RWPE2 (cell line): ENCODE measurements around the gene PNPO.
A peak's percentile ranks its signal among the peaks of the same experiment; 100 is the strongest.

Source experiments
- ATAC-seq: fragments of 200-7000 bp; cut with Tn5 transposase; 3 replicates; pipeline ENCODE4 v1.9.1; 2021; ENCODE audit warnings: low read depth
- DNase-seq: peaks from one replicate; pipeline ENCODE4 v3.0.0-alpha.2; 2020; ENCODE audit warnings: low spot score
- H3K27ac ChIP-seq: fragments of 450-650 bp; 2 replicates; pipeline ENCODE4 v1.5.1; 2017; ENCODE audit warnings: mild to moderate bottlenecking; ENCODE audit not compliant: poor library complexity, severe bottlenecking
- H3K27me3 ChIP-seq: fragments of 250-450 bp; sonication (Bioruptor Pico); 2 replicates; pipeline ENCODE4 v1.5.1; 2021; ENCODE audit warnings: mild to moderate bottlenecking, moderate library complexity; ENCODE audit not compliant: insufficient read depth, poor library complexity, severe bottlenecking
- H3K36me3 ChIP-seq: fragments of 250-450 bp; sonication (Bioruptor Pico); 2 replicates; pipeline ENCODE4 v1.5.1; 2020; ENCODE audit warnings: low read depth, mild to moderate bottlenecking, moderate library complexity
- H3K4me1 ChIP-seq: fragments of 250-450 bp; sonication (Bioruptor Pico); 2 replicates; pipeline ENCODE4 v1.5.1; 2021; ENCODE audit warnings: mild to moderate bottlenecking, moderate library complexity; ENCODE audit not compliant: insufficient read depth, poor library complexity, severe bottlenecking
- H3K4me3 ChIP-seq: fragments of 250-450 bp; sonication (Bioruptor Pico); 2 replicates; pipeline ENCODE4 v1.5.1; 2021; ENCODE audit warnings: mild to moderate bottlenecking, moderate library complexity; ENCODE audit not compliant: severe bottlenecking
- H3K9me3 ChIP-seq: fragments of 250-450 bp; sonication (Bioruptor Pico); 2 replicates; pipeline ENCODE4 v1.5.1; 2021; ENCODE audit warnings: mild to moderate bottlenecking, moderate library complexity; ENCODE audit not compliant: severe bottlenecking
- TF ChIP-seq, protein P1 (sequence below): fragments of 450-650 bp; IDR thresholded peaks from one replicate; pipeline ENCODE4 v1.5.1; 2017; ENCODE audit warnings: mild to moderate bottlenecking, moderate library complexity; ENCODE audit not compliant: poor library complexity, severe bottlenecking

PNPO gene

DNA sequence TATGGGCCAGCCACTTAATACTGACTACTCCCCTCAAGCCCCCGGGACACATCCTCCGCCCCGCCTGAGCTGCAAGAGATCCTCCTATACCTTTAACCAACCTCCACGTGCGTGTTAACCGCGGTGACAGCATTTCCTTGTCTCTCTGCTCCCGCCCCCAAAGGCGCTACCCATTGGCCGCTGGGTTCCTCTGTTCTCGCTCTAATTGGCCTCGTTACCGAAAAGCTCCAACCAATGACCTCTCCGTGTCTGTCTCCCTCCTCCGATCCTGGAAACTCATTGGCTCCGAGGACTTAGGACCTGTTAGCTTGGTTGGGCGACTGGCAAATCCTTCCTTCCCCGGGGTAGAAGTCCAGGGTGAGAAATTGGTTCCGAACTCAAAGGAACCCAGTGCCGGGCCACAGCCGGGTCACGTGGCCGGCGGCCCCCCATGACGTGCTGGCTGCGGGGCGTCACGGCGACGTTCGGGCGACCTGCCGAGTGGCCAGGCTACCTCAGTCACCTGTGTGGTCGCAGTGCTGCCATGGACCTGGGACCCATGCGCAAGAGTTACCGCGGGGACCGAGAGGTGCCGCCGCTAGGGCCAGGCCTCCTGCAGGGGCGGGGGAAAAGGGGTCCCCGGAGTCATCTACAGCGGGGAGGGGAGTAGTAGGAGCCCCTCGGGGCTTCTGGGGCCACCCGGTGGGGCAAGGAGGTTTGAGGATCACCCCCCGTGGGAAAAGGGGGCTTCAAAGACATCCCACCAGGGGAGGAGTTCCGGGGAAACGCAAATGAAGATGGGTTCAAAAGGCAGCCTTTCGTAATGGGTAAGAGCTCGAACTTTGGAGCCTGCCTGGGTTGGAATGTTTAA lies at the start of gene PNPO:
PNPO (plus strand) TSS at position 326 of the 850 bp plus-strand sequence; CDS start at position 431, 105 bp downstream.
- TF ChIP-seq, protein P1, sequence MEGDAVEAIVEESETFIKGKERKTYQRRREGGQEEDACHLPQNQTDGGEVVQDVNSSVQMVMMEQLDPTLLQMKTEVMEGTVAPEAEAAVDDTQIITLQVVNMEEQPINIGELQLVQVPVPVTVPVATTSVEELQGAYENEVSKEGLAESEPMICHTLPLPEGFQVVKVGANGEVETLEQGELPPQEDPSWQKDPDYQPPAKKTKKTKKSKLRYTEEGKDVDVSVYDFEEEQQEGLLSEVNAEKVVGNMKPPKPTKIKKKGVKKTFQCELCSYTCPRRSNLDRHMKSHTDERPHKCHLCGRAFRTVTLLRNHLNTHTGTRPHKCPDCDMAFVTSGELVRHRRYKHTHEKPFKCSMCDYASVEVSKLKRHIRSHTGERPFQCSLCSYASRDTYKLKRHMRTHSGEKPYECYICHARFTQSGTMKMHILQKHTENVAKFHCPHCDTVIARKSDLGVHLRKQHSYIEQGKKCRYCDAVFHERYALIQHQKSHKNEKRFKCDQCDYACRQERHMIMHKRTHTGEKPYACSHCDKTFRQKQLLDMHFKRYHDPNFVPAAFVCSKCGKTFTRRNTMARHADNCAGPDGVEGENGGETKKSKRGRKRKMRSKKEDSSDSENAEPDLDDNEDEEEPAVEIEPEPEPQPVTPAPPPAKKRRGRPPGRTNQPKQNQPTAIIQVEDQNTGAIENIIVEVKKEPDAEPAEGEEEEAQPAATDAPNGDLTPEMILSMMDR = no peak
- Histone ChIP-seq H3K4me1 (peaks cover 12% of the 10 kb centered on the region), H3K9me3 (no peaks in the 10 kb centered on the region), H3K27me3 (no peaks in the 10 kb centered on the region), H3K27ac (peak within 1 kb of the TSS; percentile 50), H3K4me3 (peak within 1 kb of the TSS; percentile 64), H3K36me3 (peaks cover 30% of the 10 kb centered on the region)
- DNase-seq (peak; percentile 96), ATAC-seq (peak; percentile 99)

DNA sequence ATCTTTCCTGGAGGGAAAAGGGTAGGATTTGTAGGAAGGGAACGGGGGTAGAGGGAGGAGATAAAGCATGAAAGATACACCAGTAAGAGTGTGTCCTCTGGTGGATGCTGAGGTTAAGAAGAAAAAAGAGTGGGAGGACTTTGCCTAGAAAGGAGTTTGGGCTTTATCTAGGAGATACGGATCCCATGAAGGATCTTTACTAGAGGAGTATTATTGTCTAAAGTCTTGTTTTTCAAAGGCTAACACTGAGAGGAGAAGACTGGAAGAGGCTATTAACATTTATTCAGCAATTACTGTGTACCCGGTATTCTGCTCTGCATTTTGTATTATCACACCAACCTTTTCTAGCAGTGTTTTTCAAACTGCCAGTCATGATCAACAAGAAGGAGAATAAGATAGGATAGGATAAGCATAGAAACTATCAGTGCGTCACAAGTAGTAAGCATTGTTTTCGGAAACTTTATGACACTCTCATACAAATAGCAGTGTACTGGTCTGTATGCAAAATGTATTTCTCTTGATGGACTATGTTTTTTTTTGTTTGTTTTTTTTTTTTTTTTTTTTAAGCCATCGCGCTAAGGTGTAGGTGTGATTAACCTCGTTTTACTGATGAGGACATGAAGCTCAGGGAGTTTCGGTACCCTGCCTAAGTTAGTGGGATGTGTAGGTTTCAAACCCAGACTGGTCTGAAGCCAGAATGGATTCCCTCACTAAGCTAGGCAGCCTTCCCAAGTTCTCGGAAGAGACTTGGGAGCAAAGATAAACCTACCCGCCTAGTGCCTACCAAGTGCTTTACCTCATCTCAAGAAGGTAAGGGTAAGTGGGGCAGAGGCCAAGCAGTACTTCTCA lies 46.6 kb upstream of the PNPO start:
- DNase-seq (no peak), ATAC-seq (no peak)
- no peaks in the 10 kb centered on the region for H3K27me3 ChIP-seq
- H3K4me3 ChIP-seq = peak overlapping the region; percentile 50
- H3K4me1 ChIP-seq = peaks cover 8% of the 10 kb centered on the region
- TF ChIP-seq, protein P1 = no peak
- peak overlapping the region; percentile 72 for H3K27ac ChIP-seq
- H3K36me3 ChIP-seq = peaks cover 9% of the 10 kb centered on the region; the same call in 1 of the 2 replicates
- no peaks in the 10 kb centered on the region for H3K9me3 ChIP-seq

DNA sequence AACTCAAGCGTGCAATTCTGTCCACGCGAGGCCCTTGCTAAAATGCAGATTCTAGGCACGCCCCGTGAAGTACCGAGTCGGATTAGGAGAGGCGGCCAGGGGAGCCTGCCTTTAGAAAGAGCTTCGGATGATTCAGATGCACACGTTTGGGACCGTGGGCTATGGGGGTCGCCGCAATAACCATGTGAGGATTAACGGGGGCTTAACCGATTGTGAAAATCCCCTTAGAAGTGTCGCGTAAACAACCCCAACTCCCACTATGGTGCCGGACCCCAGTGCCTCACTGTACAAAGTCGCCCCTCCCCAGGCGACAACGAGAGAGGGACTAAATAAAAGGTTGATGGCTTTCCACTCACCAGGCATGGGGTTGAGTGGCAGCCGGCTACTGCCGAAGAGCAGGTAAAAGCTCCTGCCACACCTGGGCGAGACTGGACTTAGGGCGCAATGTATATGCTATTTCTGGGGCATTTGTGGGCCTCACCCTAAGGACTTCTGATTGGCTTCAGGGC lies 46.0 kb upstream of the PNPO start:
- DNase-seq = no peak
- H3K27ac ChIP-seq = peak overlapping the region; percentile 72
- TF ChIP-seq, protein P1 = no peak

DNA sequence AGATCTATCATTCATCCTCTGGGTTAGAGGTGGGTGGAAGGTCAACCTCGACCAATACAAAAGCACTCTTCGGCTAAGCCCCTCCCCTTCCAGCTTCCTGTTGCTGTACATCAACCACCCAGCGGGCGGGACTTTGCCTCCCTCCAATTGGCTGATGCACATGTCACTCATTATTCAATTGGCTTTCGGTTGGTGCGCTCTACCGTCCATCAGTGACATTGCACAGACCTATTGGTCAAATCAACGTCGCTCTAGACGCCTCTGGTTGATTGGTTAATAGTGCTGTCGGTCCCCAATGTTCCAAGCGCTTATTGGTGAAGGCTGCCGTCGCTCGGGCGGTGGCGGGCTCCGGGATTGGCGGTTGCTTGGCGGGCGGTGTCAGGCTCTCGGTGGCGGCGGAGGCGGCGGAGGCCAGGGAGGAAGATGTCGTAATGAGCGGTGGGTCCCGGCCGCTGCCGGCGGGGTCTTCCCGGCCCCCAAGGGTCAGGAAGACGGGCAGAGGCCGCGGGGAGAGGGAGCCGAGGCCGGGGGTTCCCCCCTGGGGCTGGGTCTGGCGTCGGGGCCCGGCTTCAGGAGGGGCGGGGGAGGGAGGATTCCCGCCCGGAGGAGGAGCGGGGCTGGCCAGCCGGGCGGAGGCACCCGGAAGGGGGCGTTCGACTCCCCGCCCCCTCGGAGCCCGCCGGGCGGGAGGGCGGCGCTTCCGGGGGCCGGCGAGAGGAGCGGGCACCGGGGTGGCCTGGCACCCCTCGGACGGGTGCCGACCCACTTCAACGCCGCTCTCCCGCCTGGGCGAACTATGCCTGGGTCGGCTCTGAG lies 45.3 kb upstream of the PNPO start, which contains the start of gene SP2:
SP2 (plus strand) TSS at position 381 of the 816 bp plus-strand sequence; CDS start at position 432, 51 bp downstream.
- Histone ChIP-seq H3K9me3 (no peaks in the 10 kb centered on the region), H3K4me1 (peaks cover 8% of the 10 kb centered on the region), H3K4me3 (peak within 1 kb of the TSS; percentile 92), H3K27me3 (no peaks in the 10 kb centered on the region), H3K36me3 (peaks cover 9% of the 10 kb centered on the region; the same call in 1 of the 2 replicates), H3K27ac (peak within 1 kb of the TSS; percentile 72)
- ATAC-seq (peak; percentile 91), DNase-seq (peak; percentile 99)
- TF ChIP-seq, protein P1 = no peak

More for the DNA sequence above, 46.0 kb upstream of the PNPO start:
- peak overlapping the region; percentile 50 for H3K4me3 ChIP-seq
- H3K9me3 ChIP-seq = no peaks in the 10 kb centered on the region
- peaks cover 9% of the 10 kb centered on the region; the same call in 1 of the 2 replicates for H3K36me3 ChIP-seq
- no peaks in the 10 kb centered on the region for H3K27me3 ChIP-seq
- H3K4me1 ChIP-seq = peaks cover 8% of the 10 kb centered on the region
- no peak for ATAC-seq
